ENCODE measurements around the gene C1GALT1C1. TPM values are rescaled to one million over a fixed set of nuclear protein-coding genes. Genes with fewer than 3 reads are reported as not detected.
"Not testable (repeated sequence)": the region's sequence is repeated elsewhere in the genome, so short reads cannot be mapped to it uniquely, and the experiment has no call there.

Gene C1GALT1C1
- total RNA-seq, 2 donors from 2014 or later: 16.6 to 17.9 TPM

- H3K27me3 Mint-ChIP-seq (ENCODE audit: insufficient read depth): no peaks in the 10 kb centered on the region
- Histone ChIP-seq H3K36me3 (ENCODE audit: control insufficient read depth, insufficient read depth, low read length) (no peaks in the 10 kb centered on the region), H3K27me3 (ENCODE audit: control insufficient read depth, insufficient read depth, low read length, poor library complexity, severe bottlenecking) (no peaks in the 10 kb centered on the region), H3K4me1 (ENCODE audit: control insufficient read depth, insufficient read depth, low read length) (no peaks in the 10 kb centered on the region), H3K4me3 (ENCODE audit: low read length) (no peak overlapping the region), H3K9me3 (ENCODE audit: control insufficient read depth, low read length) (no peaks in the 10 kb centered on the region), H3K9ac (ENCODE audit: extremely low read depth, low read length, poor library complexity, severe bottlenecking) (no peak overlapping the region), H3K27ac (ENCODE audit: low read depth, low read length) (no peak overlapping the region)
- no peaks in the 10 kb centered on the region for H3K36me3 Mint-ChIP-seq (ENCODE audit: low read depth)
- TF ChIP-seq CTCF (conservative IDR thresholded peaks at IDR 0.05): no peak
- peaks cover 1% of the 10 kb centered on the region for H3K4me1 Mint-ChIP-seq
- no peak for DNase-seq
- H3K27ac Mint-ChIP-seq: no peak overlapping the region
- H3K9me3 Mint-ChIP-seq: peaks cover 20% of the 10 kb centered on the region
- no peak overlapping the region for H3K4me3 Mint-ChIP-seq
Measured at GRCh38 chrX:120668357-120668756, 38.5 kb upstream of the C1GALT1C1 start.

- not testable (repeated sequence) for H3K4me1 ChIP-seq (ENCODE audit: control insufficient read depth, insufficient read depth, low read length); H3K27ac ChIP-seq (ENCODE audit: low read depth, low read length); DNase-seq; H3K27me3 Mint-ChIP-seq (ENCODE audit: insufficient read depth); H3K27me3 ChIP-seq (ENCODE audit: control insufficient read depth, insufficient read depth, low read length, poor library complexity, severe bottlenecking); H3K9me3 ChIP-seq (ENCODE audit: control insufficient read depth, low read length); H3K36me3 ChIP-seq (ENCODE audit: control insufficient read depth, insufficient read depth, low read length); H3K27ac Mint-ChIP-seq; H3K4me1 Mint-ChIP-seq; H3K4me3 Mint-ChIP-seq; H3K9ac ChIP-seq (ENCODE audit: extremely low read depth, low read length, poor library complexity, severe bottlenecking); H3K36me3 Mint-ChIP-seq (ENCODE audit: low read depth); H3K4me3 ChIP-seq (ENCODE audit: low read length)
- H3K9me3 Mint-ChIP-seq: peaks cover 27% of the 10 kb centered on the region
- WGBS, 2 experiments (ENCODE audit: insufficient coverage in 1 of 2, insufficient read length in 1 of 2): 100% methylated on average over 2 of the region's 4 CpGs; no CpG with 5 or more reads in 1 of the 2 experiments
Measured at GRCh38 chrX:120664535-120664934, 34.7 kb upstream of the C1GALT1C1 start.

GRCh38 chrX:120664081-120664480 is 34.2 kb upstream of the C1GALT1C1 start:
- WGBS, 2 experiments (ENCODE audit: insufficient coverage in 1 of 2, insufficient read length in 1 of 2): 100% methylated on average over 1 of the region's 1 CpG; no CpG with 5 or more reads in 1 of the 2 experiments
- no peak for DNase-seq
- peaks cover 4% of the 10 kb centered on the region for H3K4me1 Mint-ChIP-seq
- H3K27ac Mint-ChIP-seq: no peak overlapping the region
- no peak overlapping the region for H3K4me3 Mint-ChIP-seq
- no peaks in the 10 kb centered on the region for H3K36me3 ChIP-seq (ENCODE audit: control insufficient read depth, insufficient read depth, low read length)
- no peaks in the 10 kb centered on the region for H3K4me1 ChIP-seq (ENCODE audit: control insufficient read depth, insufficient read depth, low read length)
- H3K4me3 ChIP-seq (ENCODE audit: low read length): no peak overlapping the region
- no peak overlapping the region for H3K9ac ChIP-seq (ENCODE audit: extremely low read depth, low read length, poor library complexity, severe bottlenecking)
- no peaks in the 10 kb centered on the region for H3K9me3 ChIP-seq (ENCODE audit: control insufficient read depth, low read length)
- H3K27ac ChIP-seq (ENCODE audit: low read depth, low read length): no peak overlapping the region
- H3K36me3 Mint-ChIP-seq (ENCODE audit: low read depth): no peaks in the 10 kb centered on the region
- no peaks in the 10 kb centered on the region for H3K27me3 Mint-ChIP-seq (ENCODE audit: insufficient read depth)
- peak; percentile 47 for TF ChIP-seq CTCF (conservative IDR thresholded peaks at IDR 0.05)
- H3K9me3 Mint-ChIP-seq: peaks cover 27% of the 10 kb centered on the region
- H3K27me3 ChIP-seq (ENCODE audit: control insufficient read depth, insufficient read depth, low read length, poor library complexity, severe bottlenecking): no peaks in the 10 kb centered on the region

GRCh38 chrX:120662662-120663061 is 32.8 kb upstream of the C1GALT1C1 start:
- no peak for TF ChIP-seq CTCF (conservative IDR thresholded peaks at IDR 0.05)
- no peaks in the 10 kb centered on the region for H3K4me1 ChIP-seq (ENCODE audit: control insufficient read depth, insufficient read depth, low read length)
- no peaks in the 10 kb centered on the region for H3K36me3 ChIP-seq (ENCODE audit: control insufficient read depth, insufficient read depth, low read length)
- Mint-ChIP-seq H3K4me3 (no peak overlapping the region), H3K27me3 (ENCODE audit: insufficient read depth) (no peaks in the 10 kb centered on the region), H3K9me3 (peaks cover 33% of the 10 kb centered on the region), H3K27ac (no peak overlapping the region), H3K4me1 (peaks cover 4% of the 10 kb centered on the region), H3K36me3 (ENCODE audit: low read depth) (no peaks in the 10 kb centered on the region)
- H3K9ac ChIP-seq (ENCODE audit: extremely low read depth, low read length, poor library complexity, severe bottlenecking): no peak overlapping the region
- no peak for DNase-seq
- no peaks in the 10 kb centered on the region for H3K27me3 ChIP-seq (ENCODE audit: control insufficient read depth, insufficient read depth, low read length, poor library complexity, severe bottlenecking)
- 78% methylated on average over 1 of the region's 5 CpGs; no CpG with 5 or more reads in 1 of the 2 experiments for WGBS, 2 experiments (ENCODE audit: insufficient coverage in 1 of 2, insufficient read length in 1 of 2)
- H3K4me3 ChIP-seq (ENCODE audit: low read length): no peak overlapping the region
- no peaks in the 10 kb centered on the region for H3K9me3 ChIP-seq (ENCODE audit: control insufficient read depth, low read length)
- H3K27ac ChIP-seq (ENCODE audit: low read depth, low read length): no peak overlapping the region
